IPS DF 19.7 (cell line): Measurements from ENCODE around the gene OR4L1.
"Not testable (repeated sequence)": the region's sequence is repeated elsewhere in the genome, so short reads cannot be mapped to it uniquely, and the experiment has no call there.

Source experiments
- DNase-seq: peaks from one replicate; pipeline ENCODE4 v3.0.0-alpha.2; 2013; ENCODE audit warnings: low read depth, low spot score

OR4L1 gene

GRCh38 chr14:20059745-20060144 is at the start of gene OR4L1:
TSS of gene OR4L1 (plus strand) at chr14:20060045. CDS start at chr14:20060045, 0 bp downstream.
- no peak for DNase-seq

- no peak for DNase-seq
Measured at GRCh38 chr14:20019257-20019865, 40.5 kb upstream of the OR4L1 start, which contains the start of gene OR4K14. TSS of gene OR4K14 (minus strand) at chr14:20019307. CDS start at chr14:20015193, 4,114 bp downstream.

GRCh38 chr14:20031058-20031457 is 28.8 kb upstream of the OR4L1 start:
- DNase-seq, result no peak

- no peak for DNase-seq
Measured at GRCh38 chr14:20035449-20035848, 24.4 kb upstream of the OR4L1 start.

GRCh38 chr14:20035938-20036337 is 23.9 kb upstream of the OR4L1 start, which contains the start of gene OR4K13:
TSS of gene OR4K13 (minus strand) at chr14:20036038. CDS start at chr14:20034758, 1,280 bp downstream.
- DNase-seq, result no peak

- no peak for DNase-seq
Measured at GRCh38 chr14:20044243-20044642, 15.6 kb upstream of the OR4L1 start.

GRCh38 chr14:20048202-20048601 is 11.6 kb upstream of the OR4L1 start:
- DNase-seq, result no peak

- no peak for DNase-seq
Measured at GRCh38 chr14:20092050-20092449, 32.2 kb downstream of the OR4L1 start.

GRCh38 chr14:20093442-20093841 is 33.6 kb downstream of the OR4L1 start:
- no peak for DNase-seq

- DNase-seq, result not testable (repeated sequence)
Measured at GRCh38 chr14:20098926-20099770, 39.3 kb downstream of the OR4L1 start.

- DNase-seq, result no peak
Measured at GRCh38 chr14:20110438-20110837, 50.6 kb downstream of the OR4L1 start, which contains the start of gene OR4K17. TSS of gene OR4K17 (plus strand) at chr14:20110739. CDS start at chr14:20117500, 6,761 bp downstream.
